ENCODE measurements around the gene ATP2C2.

GRCh38 chr16:84330685-84331050 lies 37.7 kb upstream of the ATP2C2 start:
- no peak for TF ChIP-seq CTCF (tag by site-specific recombination; IDR thresholded peaks at IDR 0.05)
- no peak for TF ChIP-seq ZNF416 (tag by site-specific recombination; IDR thresholded peaks at IDR 0.05)
- TF ChIP-seq ZIC2 (tag by site-specific recombination; IDR thresholded peaks at IDR 0.05) = no peak
- TF ChIP-seq ZNF274 (IDR thresholded peaks at IDR 0.05; ENCODE audit: low read length) = no peak
- no peak for TF ChIP-seq ZNF274 (tag by site-specific recombination; IDR thresholded peaks at IDR 0.05; ENCODE audit: borderline replicate concordance)
- TF ChIP-seq ZNF132 (tag by site-specific recombination; IDR thresholded peaks at IDR 0.05; ENCODE audit: borderline replicate concordance) = no peak
- TF ChIP-seq ZNF747 (tag by site-specific recombination; IDR thresholded peaks at IDR 0.05) = no peak
- no peak for TF ChIP-seq ZNF140 (tag by site-specific recombination; IDR thresholded peaks at IDR 0.05)
- no peak for TF ChIP-seq ZNF24 (tag by site-specific recombination; IDR thresholded peaks at IDR 0.05)
- TF ChIP-seq MEIS1 (CRISPR knock-in tag; IDR thresholded peaks at IDR 0.05; ENCODE audit: borderline replicate concordance) = no peak

Data from HEK293 (cell line).